ENCODE data around the gene SPATA1. TPM values are rescaled to one million over a fixed set of nuclear protein-coding genes. Genes with fewer than 3 reads are reported as not detected.

SPATA1 gene
- total and polyA plus RNA-seq, 2 of the 13 experiments (the other 11 are each of a cell fraction or from before 2014, with no cell fraction given) = 0.70 to 1.4 TPM

DNA sequence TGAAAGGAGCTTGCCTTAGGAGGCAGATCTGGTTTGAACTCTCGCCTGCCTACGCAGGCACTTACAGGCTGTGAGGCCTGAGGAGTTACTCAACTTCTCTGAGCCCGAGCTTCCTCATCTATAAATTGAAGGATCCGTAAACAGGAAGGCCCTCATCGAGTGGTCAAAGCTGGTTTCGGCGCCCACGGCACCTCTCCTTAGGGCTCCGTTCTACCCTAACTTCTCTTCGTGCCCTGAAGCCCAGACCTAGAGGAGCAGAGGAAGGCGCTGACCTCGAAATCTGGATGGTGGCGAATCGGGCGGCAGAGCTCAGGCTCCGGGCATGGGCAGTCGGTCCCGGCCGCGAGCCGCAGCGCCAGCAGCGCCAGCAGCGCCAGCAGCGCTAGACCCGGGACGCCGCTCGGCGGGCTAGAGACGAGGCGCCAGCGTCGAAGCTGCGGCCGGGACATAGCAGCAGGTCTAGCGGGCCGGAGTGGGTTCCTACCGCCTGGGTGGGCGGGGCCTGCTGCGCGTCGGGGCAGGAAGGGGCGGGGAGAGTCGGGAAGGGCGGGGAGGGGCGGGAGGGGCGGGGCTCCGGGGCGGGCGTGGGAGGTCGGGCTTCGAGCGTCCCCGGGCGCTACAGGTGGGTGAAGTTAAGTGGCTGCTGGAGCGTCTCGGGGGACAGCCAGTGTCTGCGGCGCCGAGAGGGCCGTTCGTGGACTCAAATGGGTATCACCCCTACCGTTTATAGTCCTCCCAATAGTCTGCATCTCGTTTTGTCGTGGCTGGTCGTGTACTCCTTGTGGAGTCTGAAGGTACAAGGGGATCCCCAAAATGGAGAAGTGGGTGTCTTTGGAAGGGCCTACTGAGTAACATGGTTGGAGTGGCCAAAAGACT is 68.0 kb downstream of the SPATA1 start, which contains the start of gene CTBS (continued):
- TF ChIP-seq ZNF607 (CRISPR knock-in tag; IDR thresholded peaks at IDR 0.05; ENCODE audit: borderline replicate concordance) = 0 out of 2 replicates have a peak, but pooled peaks have one; percentile 59
- peak; percentile 57; the same call in 1 of the 2 replicates for TF ChIP-seq ERF (CRISPR knock-in tag; IDR thresholded peaks at IDR 0.05)
- peak; percentile 74; the same call in 1 of the 2 replicates for TF ChIP-seq RNF2 (conservative IDR thresholded peaks at IDR 0.05; ENCODE audit: low read depth)
- TF ChIP-seq MAZ (IDR thresholded peaks at IDR 0.05; ENCODE audit: borderline replicate concordance, low read depth, low read length) = peak; percentile 64; the same call in 1 of the 2 replicates
- TF ChIP-seq MAZ (CRISPR knock-in tag; IDR thresholded peaks at IDR 0.05; ENCODE audit: low read depth) = 0 out of 2 replicates have a peak, but pooled peaks have one; percentile 57
- TF ChIP-seq THAP11 (CRISPR knock-in tag; IDR thresholded peaks at IDR 0.05) = peak; percentile 54; the same call in 1 of the 2 replicates
- no peak for TF ChIP-seq ZNF513 (CRISPR knock-in tag; conservative IDR thresholded peaks at IDR 0.05)
- TF ChIP-seq TOE1 (CRISPR knock-in tag; IDR thresholded peaks at IDR 0.05) = peak; percentile 23; the same call in 1 of the 2 replicates
- peak; percentile 90 for TF ChIP-seq NRL (CRISPR knock-in tag; IDR thresholded peaks at IDR 0.05; ENCODE audit: borderline replicate concordance)
- peak; percentile 81; the same call in 1 of the 2 replicates for TF ChIP-seq ZNF782 (CRISPR knock-in tag; IDR thresholded peaks at IDR 0.05; ENCODE audit: borderline replicate concordance)
- TF ChIP-seq ZNF263 (CRISPR knock-in tag; IDR thresholded peaks at IDR 0.05) = no peak
- TF ChIP-seq ELF4 (CRISPR knock-in tag; IDR thresholded peaks at IDR 0.05; ENCODE audit: borderline replicate concordance) = peak; percentile 52; the same call in 1 of the 2 replicates
- no peak for TF ChIP-seq GABPA (IDR thresholded peaks at IDR 0.05; ENCODE audit: low read depth, low read length)
- peak; percentile 37; the same call in 1 of the 2 replicates for TF ChIP-seq GABPA (CRISPR knock-in tag; IDR thresholded peaks at IDR 0.05; ENCODE audit: low read depth)
- peak; percentile 85 for TF ChIP-seq POLR2AphosphoS5 (IDR thresholded peaks at IDR 0.05; ENCODE audit: low read depth, low read length)
- TF ChIP-seq, protein P1, sequence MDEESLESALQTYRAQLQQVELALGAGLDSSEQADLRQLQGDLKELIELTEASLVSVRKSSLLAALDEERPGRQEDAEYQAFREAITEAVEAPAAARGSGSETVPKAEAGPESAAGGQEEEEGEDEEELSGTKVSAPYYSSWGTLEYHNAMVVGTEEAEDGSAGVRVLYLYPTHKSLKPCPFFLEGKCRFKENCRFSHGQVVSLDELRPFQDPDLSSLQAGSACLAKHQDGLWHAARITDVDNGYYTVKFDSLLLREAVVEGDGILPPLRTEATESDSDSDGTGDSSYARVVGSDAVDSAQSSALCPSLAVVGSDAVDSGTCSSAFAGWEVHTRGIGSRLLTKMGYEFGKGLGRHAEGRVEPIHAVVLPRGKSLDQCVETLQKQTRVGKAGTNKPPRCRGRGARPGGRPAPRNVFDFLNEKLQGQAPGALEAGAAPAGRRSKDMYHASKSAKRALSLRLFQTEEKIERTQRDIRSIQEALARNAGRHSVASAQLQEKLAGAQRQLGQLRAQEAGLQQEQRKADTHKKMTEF (CRISPR knock-in tag; IDR thresholded peaks at IDR 0.05) = peak; percentile 85
- peak; percentile 23 for TF ChIP-seq SKI (IDR thresholded peaks at IDR 0.05; ENCODE audit: partially characterized antibody)
- TF ChIP-seq GLI4 (CRISPR knock-in tag; IDR thresholded peaks at IDR 0.05; ENCODE audit: borderline replicate concordance) = peak; percentile 29; the same call in 1 of the 2 replicates
- peak; percentile 78 to 91 for TF ChIP-seq POLR2A (IDR thresholded peaks at IDR 0.05; ENCODE audit: insufficient read depth in 1 of 2, low read depth in 2 of 2, low read length in 2 of 2)
- 0 out of 2 replicates have a peak, but pooled peaks have one; percentile 64 for TF ChIP-seq ZNF720 (CRISPR knock-in tag; IDR thresholded peaks at IDR 0.05)
- TF ChIP-seq ZNF180 (CRISPR knock-in tag; IDR thresholded peaks at IDR 0.05; ENCODE audit: borderline replicate concordance, low read depth) = no peak
- peak; percentile 90 for TF ChIP-seq TAF1 (CRISPR knock-in tag; IDR thresholded peaks at IDR 0.05)
- peak; percentile 90 for TF ChIP-seq ZNF547 (CRISPR knock-in tag; IDR thresholded peaks at IDR 0.05)
- peak; percentile 22; the same call in 1 of the 2 replicates for TF ChIP-seq CTCF (CRISPR knock-in tag; IDR thresholded peaks at IDR 0.05)
- TF ChIP-seq PCBP1 (IDR thresholded peaks at IDR 0.05; ENCODE audit: borderline replicate concordance, low read depth, low read length) = 0 out of 2 replicates have a peak, but pooled peaks have one; percentile 48
- TF ChIP-seq ZNF501 (CRISPR knock-in tag; IDR thresholded peaks at IDR 0.05) = peak; percentile 95
- no peak for TF ChIP-seq JUN (CRISPR knock-in tag; IDR thresholded peaks at IDR 0.05)
